Small intestine (tissue), 7 donors: ENCODE measurements around the gene SLC30A3. TPM values are rescaled to one million over a fixed set of nuclear protein-coding genes. Genes with fewer than 3 reads are reported as not detected.
"Not testable (repeated sequence)": the region's sequence is repeated elsewhere in the genome, so short reads cannot be mapped to it uniquely, and the experiment has no call there.

ENCODE experiments used
- DNase-seq, 2 donors: peaks; one replicate each; pipeline versions ENCODE4 v3.0.0 to v3.0.0-alpha.2; 2013
- FAIRE-seq: peaks from 2 replicates; lab custom pipeline; 2012; peaks lifted over from hg19 to GRCh38; lab: Jason Lieb, UNC
- H3K27ac ChIP-seq, 3 donors: one replicate each; pipeline ENCODE4 v1.5.1; 2013; ENCODE audit warnings: low read length in 2 of 3, mild to moderate bottlenecking in 2 of 3, control low read depth in 1 of 3, inconsistent platforms in 1 of 3, low read depth in 1 of 3, moderate library complexity in 1 of 3
- H3K27me3 ChIP-seq, 3 donors: one replicate each; pipeline ENCODE4 v1.6.1; 2013; ENCODE audit warnings: low read length in 3 of 3, inconsistent platforms in 1 of 3; ENCODE audit not compliant: control insufficient read depth in 3 of 3, insufficient read depth in 3 of 3
- H3K36me3 ChIP-seq, 3 donors: one replicate each; pipeline ENCODE4 v1.6.1; 2013; ENCODE audit warnings: low read length in 3 of 3, inconsistent platforms in 1 of 3, low read depth in 1 of 3, mild to moderate bottlenecking in 1 of 3, moderate library complexity in 1 of 3; ENCODE audit not compliant: control insufficient read depth in 3 of 3, insufficient read depth in 2 of 3
- H3K4me1 ChIP-seq, 3 donors: one replicate each; pipeline ENCODE4 v1.6.1; 2013; ENCODE audit warnings: low read length in 2 of 3, inconsistent platforms in 1 of 3, low read depth in 1 of 3, mild to moderate bottlenecking in 1 of 3, moderate library complexity in 1 of 3; ENCODE audit not compliant: control insufficient read depth in 3 of 3, insufficient read depth in 2 of 3
- H3K4me3 ChIP-seq, 3 donors: one replicate each; pipeline ENCODE4 v1.5.1; 2013; ENCODE audit warnings: low read length in 3 of 3, control low read depth in 1 of 3, inconsistent platforms in 1 of 3, low read depth in 1 of 3, mild to moderate bottlenecking in 1 of 3, moderate library complexity in 1 of 3
- H3K9me3 ChIP-seq, 2 donors: one replicate each; pipeline ENCODE4 v1.6.1; 2013; ENCODE audit warnings: low read depth in 1 of 2, low read length in 1 of 2; ENCODE audit not compliant: control insufficient read depth in 2 of 2, insufficient read depth in 1 of 2
- WGBS, 3 donors: extraction: QIAGEN DNeasy Blood & Tissue Kit; methylation state at CpG; one replicate each; pipeline ENCODE4 v1.1.7; 2013; 5-methylcytosine and 5-hydroxymethylcytosine counted together
- polyA plus RNA-seq, 4 donors: library from polyadenylated mRNA; stranded (reverse) in 3 of 4; unstranded in 1 of 4; fragments of 200-250 nt in 3 of 4; fragments of 120-200 nt in 1 of 4; gene quantifications; one replicate each; pipeline versions ENCODE4 v1.2.1 to v1.2.3, GENCODE V29; 2013
- donor health status: healthy with polysubstance abuse.
- donor health status: control.
- donor health status: control.
- donor health status: Bipolar disorder and iron deficiency.
- donor health status: healthy.

The SLC30A3 gene
- polyA plus RNA-seq, 4 donors: 0.04 to 0.06 TPM; not detected in 2

- no peaks in the 10 kb centered on the region for H3K9me3 ChIP-seq
- peaks cover 0 to 44% (median 14%) of the 10 kb centered on the region in 3 donors for H3K27me3 ChIP-seq
- H3K4me3 ChIP-seq: no peak within 1 kb of the TSS
- no peaks in the 10 kb centered on the region for H3K36me3 ChIP-seq
- FAIRE-seq: no peak
- H3K27ac ChIP-seq: no peak within 1 kb of the TSS
- 67 to 84% (median 72%) methylated on average over 5 of the region's 5 CpGs for WGBS, 3 donors
- no peaks in the 10 kb centered on the region for H3K4me1 ChIP-seq
- DNase-seq: no peak
Measured at GRCh38 chr2:27281855-27282559, 19.2 kb upstream of the SLC30A3 start, which contains the start of gene TRIM54. Gene TRIM54, plus strand, starts transcription at chr2:27282429. Its CDS starts 303 bp downstream, at chr2:27282732.

GRCh38 chr2:27281442-27281841 is 18.6 kb upstream of the SLC30A3 start:
- H3K27ac ChIP-seq: no peak overlapping the region
- H3K4me3 ChIP-seq: no peak overlapping the region
- H3K36me3 ChIP-seq: no peaks in the 10 kb centered on the region
- DNase-seq (no peak), FAIRE-seq (no peak)
- no peaks in the 10 kb centered on the region for H3K4me1 ChIP-seq
- H3K9me3 ChIP-seq: no peaks in the 10 kb centered on the region
- 53 to 71% (median 64%) methylated on average over 3 of the region's 3 CpGs for WGBS, 3 donors
- peaks cover 0 to 46% (median 14%) of the 10 kb centered on the region in 3 donors for H3K27me3 ChIP-seq

GRCh38 chr2:27280826-27281225 is 18.0 kb upstream of the SLC30A3 start:
- H3K9me3 ChIP-seq: no peaks in the 10 kb centered on the region
- no peaks in the 10 kb centered on the region for H3K36me3 ChIP-seq
- 49 to 74% (median 54%) methylated on average over 3 of the region's 3 CpGs for WGBS, 3 donors
- no peak overlapping the region for H3K27ac ChIP-seq
- DNase-seq: no peak
- no peaks in the 10 kb centered on the region for H3K4me1 ChIP-seq
- no peak for FAIRE-seq
- no peak overlapping the region for H3K4me3 ChIP-seq
- peaks cover 0 to 42% (median 14%) of the 10 kb centered on the region in 3 donors for H3K27me3 ChIP-seq

GRCh38 chr2:27278010-27278409 is 15.2 kb upstream of the SLC30A3 start:
- no peak for DNase-seq
- FAIRE-seq: no peak
- Histone ChIP-seq H3K27ac (no peak overlapping the region), H3K4me3 (no peak overlapping the region), H3K4me1 (no peaks in the 10 kb centered on the region), H3K9me3 (no peaks in the 10 kb centered on the region), H3K36me3 (no peaks in the 10 kb centered on the region), H3K27me3 (peaks cover 0 to 34% (median 10%) of the 10 kb centered on the region in 3 donors)
- WGBS, 3 donors: 50 to 75% (median 71%) methylated on average over 1 of the region's 1 CpG

GRCh38 chr2:27275211-27276150 is 12.6 kb upstream of the SLC30A3 start, which contains the start of gene DNAJC5G:
Gene DNAJC5G, plus strand, starts transcription at chr2:27275433. Its CDS starts 1,296 bp downstream, at chr2:27276729.
- Histone ChIP-seq H3K4me3 (no peak within 1 kb of the TSS), H3K4me1 (no peaks in the 10 kb centered on the region), H3K27ac (no peak within 1 kb of the TSS), H3K36me3 (no peaks in the 10 kb centered on the region), H3K27me3 (peaks cover 0 to 42% (median 0%) of the 10 kb centered on the region in 3 donors), H3K9me3 (no peaks in the 10 kb centered on the region)
- WGBS, 3 donors: 82% methylated on average over 37 to 39 of the region's 39 CpGs
- DNase-seq (no peak), FAIRE-seq (no peak)

- FAIRE-seq, H3K4me1 ChIP-seq, H3K9me3 ChIP-seq, H3K36me3 ChIP-seq, H3K27ac ChIP-seq, H3K4me3 ChIP-seq, DNase-seq: not testable (repeated sequence)
- WGBS, 3 donors: 40 to 62% (median 45%) methylated on average over 15 of the region's 15 CpGs
- H3K27me3 ChIP-seq: peaks cover 0 to 53% (median 0%) of the 10 kb centered on the region in 3 donors
Measured at GRCh38 chr2:27272537-27273522, 10.0 kb upstream of the SLC30A3 start.

GRCh38 chr2:27271631-27272340 is 8.9 kb upstream of the SLC30A3 start:
- 40 to 52% (median 51%) methylated on average over 11 of the region's 11 CpGs for WGBS, 3 donors
- FAIRE-seq: no peak
- H3K27me3 ChIP-seq: peaks cover 0 to 55% (median 0%) of the 10 kb centered on the region in 3 donors

More at GRCh38 chr2:27271631-27272340, 8.9 kb upstream of the SLC30A3 start:
- H3K9me3 ChIP-seq: no peaks in the 10 kb centered on the region
- no peaks in the 10 kb centered on the region for H3K4me1 ChIP-seq
- no peaks in the 10 kb centered on the region for H3K36me3 ChIP-seq
- DNase-seq: no peak
- no peak overlapping the region for H3K4me3 ChIP-seq
- no peak overlapping the region for H3K27ac ChIP-seq
